ENCODE results near the gene STAG1. TPM values are rescaled to one million over a fixed set of nuclear protein-coding genes. Genes with fewer than 3 reads are reported as not detected.

The STAG1 gene
- total and polyA plus RNA-seq, 7 experiments from 2014 or later, result 18.5 to 50.7 (median 42.0) TPM

DNA sequence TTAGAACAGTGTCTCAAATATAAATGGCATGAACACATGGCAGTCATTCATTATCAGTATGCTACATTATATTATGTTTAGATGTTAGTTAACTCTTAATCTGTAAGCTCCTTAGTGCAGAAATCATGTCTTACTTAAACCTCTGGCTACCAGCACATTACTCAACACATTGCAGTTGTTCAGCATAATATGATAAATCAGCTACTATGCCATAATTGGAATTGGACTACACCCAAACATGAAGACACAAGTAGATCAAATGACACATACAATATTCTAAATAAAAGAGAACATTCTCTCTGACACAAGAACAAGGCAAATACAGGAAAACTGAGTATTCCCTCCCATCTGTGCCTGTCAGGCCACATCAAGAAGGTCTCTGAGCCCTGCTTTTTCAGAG lies 385.9 kb downstream of the STAG1 start:
- Mint-ChIP-seq H3K36me3 (peaks cover 8 to 42% (median 13%) of the 10 kb centered on the region in 5 donors), H3K4me1 (peaks cover 0 to 10% (median 0%) of the 10 kb centered on the region in 7 donors), H3K27me3 (no peaks in the 10 kb centered on the region), H3K27ac (peak overlapping the region in 5 of 9 donors; percentile 2 to 48 (median 25)), H3K9me3 (no peaks in the 10 kb centered on the region), H3K4me3 (no peak overlapping the region)
- Histone ChIP-seq H3K9me3 (ENCODE audit: control insufficient read depth in 2 of 3, low read length in 3 of 3) (no peaks in the 10 kb centered on the region), H3K4me1 (ENCODE audit: control insufficient read depth in 2 of 2, insufficient read depth in 2 of 2, low read length in 2 of 2) (no peaks in the 10 kb centered on the region), H3K36me3 (ENCODE audit: control insufficient read depth in 2 of 3, insufficient read depth in 3 of 3, low read length in 3 of 3) (peaks cover 0 to 10% (median 0%) of the 10 kb centered on the region in 3 experiments), H3K27me3 (ENCODE audit: control insufficient read depth in 2 of 2, insufficient read depth in 2 of 2, low read length in 2 of 2) (no peaks in the 10 kb centered on the region), H3K4me3 (ENCODE audit: low read length) (no peak overlapping the region), H3K27ac (ENCODE audit: low read depth, low read length) (no peak overlapping the region)
- no peak for ATAC-seq
- no peak for DNase-seq
- POLR2A ChIA-PET, result no interaction called here
- CTCF ChIA-PET, result interaction anchor here (0.6 to 1.0 kb wide), 2 partner anchors 287 to 648 kb away, joined by 4 to 5 read pairs; no protein-coding TSS in a partner anchor
- intact Hi-C loops (cut with micrococcal nuclease), result no loop called here

DNA sequence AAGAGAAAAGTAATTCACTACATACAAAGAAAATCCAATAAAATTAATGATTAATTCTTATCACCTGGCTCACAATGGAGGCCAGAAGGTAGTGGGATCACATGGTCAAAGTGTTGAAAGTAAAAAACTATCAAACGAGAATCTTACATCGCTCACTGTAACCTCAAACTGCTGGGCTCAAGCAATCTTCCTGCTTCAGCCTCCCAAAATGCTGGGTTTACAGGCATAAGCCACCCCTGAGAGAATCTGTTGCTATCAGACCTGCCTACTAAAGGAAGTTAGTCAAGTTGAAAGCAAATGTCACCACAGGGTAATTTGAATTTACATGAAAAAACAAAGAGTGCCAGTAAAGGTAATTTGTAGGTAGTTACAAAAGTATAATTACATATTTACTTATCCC lies 398.7 kb downstream of the STAG1 start:
- DNase-seq, result no peak
- Histone ChIP-seq H3K36me3 (ENCODE audit: control insufficient read depth in 2 of 3, insufficient read depth in 3 of 3, low read length in 3 of 3) (peaks cover 0 to 7% (median 6%) of the 10 kb centered on the region in 3 experiments), H3K27ac (ENCODE audit: low read depth, low read length) (no peak overlapping the region), H3K4me1 (ENCODE audit: control insufficient read depth in 2 of 2, insufficient read depth in 2 of 2, low read length in 2 of 2) (no peaks in the 10 kb centered on the region), H3K27me3 (ENCODE audit: control insufficient read depth in 2 of 2, insufficient read depth in 2 of 2, low read length in 2 of 2) (no peaks in the 10 kb centered on the region), H3K4me3 (ENCODE audit: low read length) (no peak overlapping the region), H3K9me3 (ENCODE audit: control insufficient read depth in 2 of 3, low read length in 3 of 3) (no peaks in the 10 kb centered on the region)
- H3K9me3 Mint-ChIP-seq, result peaks cover 0 to 10% (median 3%) of the 10 kb centered on the region in 11 donors
- ChIA-PET POLR2A (no interaction called here), CTCF (no interaction called here)
- no peaks in the 10 kb centered on the region for H3K27me3 Mint-ChIP-seq
- intact Hi-C loops (cut with micrococcal nuclease), result no loop called here
- H3K4me1 Mint-ChIP-seq, result peaks cover 0 to 18% (median 11%) of the 10 kb centered on the region in 7 donors
- no peak for ATAC-seq
- peaks cover 4 to 36% (median 28%) of the 10 kb centered on the region in 5 donors for H3K36me3 Mint-ChIP-seq
- H3K27ac Mint-ChIP-seq, result peak overlapping the region in 3 of 9 donors; percentile 26 to 44 (median 43)
- no peak overlapping the region for H3K4me3 Mint-ChIP-seq

DNA sequence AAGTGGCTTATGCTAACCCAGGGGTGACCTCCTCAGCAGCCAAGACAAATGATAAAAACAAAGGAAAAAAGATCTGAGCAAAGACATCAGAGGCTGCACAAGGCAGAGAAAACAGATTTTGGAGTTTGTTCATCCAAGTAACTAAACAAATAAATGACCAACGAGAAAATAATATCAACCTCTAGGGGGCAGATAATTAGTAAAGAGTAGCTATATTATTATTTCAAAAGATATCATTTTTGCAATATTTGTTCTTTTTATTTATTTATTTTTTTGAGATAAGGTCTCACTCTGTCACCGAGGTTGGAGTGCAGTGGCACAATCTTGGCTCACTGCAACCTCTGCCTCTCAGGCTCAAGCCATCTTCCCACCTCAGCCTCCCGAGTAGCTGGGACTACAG lies 400.3 kb downstream of the STAG1 start:
- no peaks in the 10 kb centered on the region for H3K27me3 Mint-ChIP-seq
- no peaks in the 10 kb centered on the region for H3K9me3 ChIP-seq (ENCODE audit: control insufficient read depth in 2 of 3, low read length in 3 of 3)
- ChIA-PET POLR2A (no interaction called here), CTCF (interaction anchor here (0.6 kb wide), 1 partner anchor 633 kb away, joined by 3 read pairs; no protein-coding TSS in a partner anchor)
- no peak for DNase-seq
- no peak overlapping the region for H3K4me3 ChIP-seq (ENCODE audit: low read length)
- H3K36me3 ChIP-seq (ENCODE audit: control insufficient read depth in 2 of 3, insufficient read depth in 3 of 3, low read length in 3 of 3), result peaks cover 0 to 8% (median 6%) of the 10 kb centered on the region in 3 experiments
- H3K27me3 ChIP-seq (ENCODE audit: control insufficient read depth in 2 of 2, insufficient read depth in 2 of 2, low read length in 2 of 2), result no peaks in the 10 kb centered on the region
- no peak overlapping the region for H3K27ac ChIP-seq (ENCODE audit: low read depth, low read length)
- H3K36me3 Mint-ChIP-seq, result peaks cover 4 to 25% (median 21%) of the 10 kb centered on the region in 5 donors
- H3K4me3 Mint-ChIP-seq, result no peak overlapping the region
- ATAC-seq, result no peak
- intact Hi-C loops (cut with micrococcal nuclease), result no loop called here
- H3K9me3 Mint-ChIP-seq, result peaks cover 0 to 10% (median 3%) of the 10 kb centered on the region in 11 donors
- peak overlapping the region in 1 of 9 donors; percentile 42 for H3K27ac Mint-ChIP-seq
- H3K4me1 ChIP-seq (ENCODE audit: control insufficient read depth in 2 of 2, insufficient read depth in 2 of 2, low read length in 2 of 2), result no peaks in the 10 kb centered on the region
- H3K4me1 Mint-ChIP-seq, result peaks cover 0 to 18% (median 11%) of the 10 kb centered on the region in 7 donors

DNA sequence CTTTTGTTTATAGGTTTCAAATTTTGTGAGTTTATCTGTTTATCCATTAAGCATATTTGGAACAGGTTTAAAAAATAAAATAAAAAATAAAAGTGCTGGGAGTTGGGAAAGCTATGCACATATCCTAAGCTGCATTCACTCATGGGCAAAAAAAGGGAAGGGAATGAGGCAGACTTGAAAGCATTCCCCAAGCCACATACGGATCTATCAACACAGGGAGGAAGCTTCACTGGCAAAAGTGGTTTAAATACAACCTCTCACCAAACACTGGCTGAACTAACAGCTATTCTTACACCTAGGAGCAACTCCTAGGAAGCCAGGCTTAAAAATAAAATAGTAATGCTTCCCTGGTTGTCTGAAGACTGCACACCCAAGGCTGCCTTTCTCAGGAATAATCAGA lies 400.8 kb downstream of the STAG1 start:
- DNase-seq, result no peak
- ChIA-PET CTCF (interaction anchor here (0.6 to 1.3 kb wide), 2 partner anchors 9 to 633 kb away, joined by 3 read pairs; no protein-coding TSS in a partner anchor), POLR2A (interaction anchor here (0.6 kb wide), 1 partner anchor 655 kb away, joined by 3 read pairs; no protein-coding TSS in a partner anchor)
- no peak overlapping the region for H3K4me3 Mint-ChIP-seq
- H3K27me3 Mint-ChIP-seq, result no peaks in the 10 kb centered on the region
- Histone ChIP-seq H3K4me3 (ENCODE audit: low read length) (no peak overlapping the region), H3K27ac (ENCODE audit: low read depth, low read length) (no peak overlapping the region), H3K4me1 (ENCODE audit: control insufficient read depth in 2 of 2, insufficient read depth in 2 of 2, low read length in 2 of 2) (no peaks in the 10 kb centered on the region), H3K27me3 (ENCODE audit: control insufficient read depth in 2 of 2, insufficient read depth in 2 of 2, low read length in 2 of 2) (no peaks in the 10 kb centered on the region), H3K36me3 (ENCODE audit: control insufficient read depth in 2 of 3, insufficient read depth in 3 of 3, low read length in 3 of 3) (peaks cover 0 to 8% (median 6%) of the 10 kb centered on the region in 3 experiments), H3K9me3 (ENCODE audit: control insufficient read depth in 2 of 3, low read length in 3 of 3) (no peaks in the 10 kb centered on the region)
- intact Hi-C loops (cut with micrococcal nuclease), result no loop called here
- ATAC-seq, result no peak
- peaks cover 0 to 18% (median 11%) of the 10 kb centered on the region in 7 donors for H3K4me1 Mint-ChIP-seq
- peaks cover 0 to 10% (median 3%) of the 10 kb centered on the region in 11 donors for H3K9me3 Mint-ChIP-seq
- H3K27ac Mint-ChIP-seq, result peak overlapping the region in 1 of 9 donors; percentile 25
- peaks cover 4 to 25% (median 21%) of the 10 kb centered on the region in 5 donors for H3K36me3 Mint-ChIP-seq

DNA sequence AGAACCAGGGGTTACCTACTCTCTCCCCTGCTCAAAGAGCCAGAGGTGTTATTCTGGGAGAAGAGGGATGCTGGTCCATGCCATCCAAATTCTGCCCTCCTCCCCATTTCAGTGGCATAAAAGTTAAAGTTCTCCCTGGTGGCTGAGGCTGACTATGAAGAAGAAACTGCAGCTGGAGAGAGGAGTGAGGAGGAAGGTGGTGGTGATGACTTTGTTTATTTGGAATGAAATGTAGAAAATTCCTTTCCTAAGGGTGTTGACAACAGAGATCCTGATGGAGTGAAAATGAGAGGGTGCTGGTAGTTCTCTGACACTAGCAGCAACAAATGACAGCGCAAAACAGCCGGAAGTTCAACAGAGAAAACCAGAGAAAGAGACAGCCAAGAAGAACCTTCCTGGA lies 401.6 kb downstream of the STAG1 start:
- H3K9me3 ChIP-seq (ENCODE audit: control insufficient read depth in 2 of 3, low read length in 3 of 3), result no peaks in the 10 kb centered on the region
- H3K36me3 Mint-ChIP-seq, result peaks cover 0 to 19% (median 19%) of the 10 kb centered on the region in 5 donors
- no peaks in the 10 kb centered on the region for H3K27me3 ChIP-seq (ENCODE audit: control insufficient read depth in 2 of 2, insufficient read depth in 2 of 2, low read length in 2 of 2)
- ChIA-PET POLR2A (interaction anchor here (0.7 kb wide), 1 partner anchor 438 kb away, joined by 3 read pairs; no protein-coding TSS in a partner anchor), CTCF (interaction anchor here (1.3 kb wide), 1 partner anchor 10 kb away, joined by 3 read pairs; no protein-coding TSS in a partner anchor)
- H3K36me3 ChIP-seq (ENCODE audit: control insufficient read depth in 2 of 3, insufficient read depth in 3 of 3, low read length in 3 of 3), result peaks cover 0 to 8% (median 3%) of the 10 kb centered on the region in 3 experiments
- H3K27ac ChIP-seq (ENCODE audit: low read depth, low read length), result no peak overlapping the region
- DNase-seq (no peak), ATAC-seq (no peak)
- H3K4me1 ChIP-seq (ENCODE audit: control insufficient read depth in 2 of 2, insufficient read depth in 2 of 2, low read length in 2 of 2), result no peaks in the 10 kb centered on the region
- H3K27me3 Mint-ChIP-seq, result no peaks in the 10 kb centered on the region
- peaks cover 0 to 4% (median 0%) of the 10 kb centered on the region in 11 donors for H3K9me3 Mint-ChIP-seq
- H3K27ac Mint-ChIP-seq, result peak overlapping the region in 3 of 9 donors; percentile 13 to 63 (median 59)
- H3K4me1 Mint-ChIP-seq, result peaks cover 0 to 16% (median 11%) of the 10 kb centered on the region in 7 donors
- H3K4me3 ChIP-seq (ENCODE audit: low read length), result no peak overlapping the region
- H3K4me3 Mint-ChIP-seq, result no peak overlapping the region
- intact Hi-C loops (cut with micrococcal nuclease), result no loop called here

DNA sequence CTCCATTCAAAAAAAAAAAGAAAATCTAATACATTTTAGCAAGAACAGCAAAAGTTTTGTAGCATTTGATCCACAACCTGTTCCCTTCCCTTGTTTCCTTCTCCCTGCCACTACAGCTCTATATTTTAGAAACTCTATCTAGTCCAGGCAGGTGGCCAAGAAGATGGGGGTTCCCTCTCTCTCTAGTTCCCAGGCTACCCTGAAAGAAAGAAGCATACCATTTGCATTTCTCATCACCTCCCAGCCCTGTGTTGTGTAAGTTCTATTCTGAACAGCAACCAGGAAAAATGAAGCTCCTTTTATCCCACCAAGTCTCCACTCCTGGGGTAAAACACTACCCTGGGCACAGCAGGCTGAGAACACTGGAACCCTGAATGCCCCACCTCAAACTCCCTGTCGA lies 402.0 kb downstream of the STAG1 start:
- H3K36me3 Mint-ChIP-seq, result peaks cover 0 to 16% (median 15%) of the 10 kb centered on the region in 5 donors

More for the DNA sequence above, 402.0 kb downstream of the STAG1 start:
- Histone ChIP-seq H3K4me3 (ENCODE audit: low read length) (no peak overlapping the region), H3K36me3 (ENCODE audit: control insufficient read depth in 2 of 3, insufficient read depth in 3 of 3, low read length in 3 of 3) (peaks cover 0 to 8% (median 0%) of the 10 kb centered on the region in 3 experiments), H3K9me3 (ENCODE audit: control insufficient read depth in 2 of 3, low read length in 3 of 3) (no peaks in the 10 kb centered on the region), H3K4me1 (ENCODE audit: control insufficient read depth in 2 of 2, insufficient read depth in 2 of 2, low read length in 2 of 2) (no peaks in the 10 kb centered on the region), H3K27ac (ENCODE audit: low read depth, low read length) (no peak overlapping the region), H3K27me3 (ENCODE audit: control insufficient read depth in 2 of 2, insufficient read depth in 2 of 2, low read length in 2 of 2) (no peaks in the 10 kb centered on the region)
- Mint-ChIP-seq H3K27me3 (no peaks in the 10 kb centered on the region), H3K4me1 (peaks cover 0 to 16% (median 10%) of the 10 kb centered on the region in 7 donors), H3K27ac (peak overlapping the region in 1 of 9 donors; percentile 13), H3K4me3 (no peak overlapping the region), H3K9me3 (peaks cover 0 to 4% (median 0%) of the 10 kb centered on the region in 11 donors)
- ChIA-PET CTCF (interaction anchor here (1.3 kb wide), 1 partner anchor 10 kb away, joined by 3 read pairs; no protein-coding TSS in a partner anchor), POLR2A (interaction anchor here (0.5 to 0.7 kb wide), 2 partner anchors 170 to 438 kb away, joined by 3 to 9 read pairs; no protein-coding TSS in a partner anchor)
- no peak for DNase-seq
- intact Hi-C loops (cut with micrococcal nuclease), result no loop called here
- ATAC-seq, result no peak
